NCI-H2171 treated with DMSO at 0.1 percent for 48 hours (cell line): ENCODE results near the gene TRIM7.
"Not testable (repeated sequence)": the region's sequence is repeated elsewhere in the genome, so short reads cannot be mapped to it uniquely, and the experiment has no call there.

Source experiments
- DNase-seq: peaks from one replicate; lab custom pipeline; 2025; lab: John Stamatoyannopoulos, UW

Gene TRIM7

DNA sequence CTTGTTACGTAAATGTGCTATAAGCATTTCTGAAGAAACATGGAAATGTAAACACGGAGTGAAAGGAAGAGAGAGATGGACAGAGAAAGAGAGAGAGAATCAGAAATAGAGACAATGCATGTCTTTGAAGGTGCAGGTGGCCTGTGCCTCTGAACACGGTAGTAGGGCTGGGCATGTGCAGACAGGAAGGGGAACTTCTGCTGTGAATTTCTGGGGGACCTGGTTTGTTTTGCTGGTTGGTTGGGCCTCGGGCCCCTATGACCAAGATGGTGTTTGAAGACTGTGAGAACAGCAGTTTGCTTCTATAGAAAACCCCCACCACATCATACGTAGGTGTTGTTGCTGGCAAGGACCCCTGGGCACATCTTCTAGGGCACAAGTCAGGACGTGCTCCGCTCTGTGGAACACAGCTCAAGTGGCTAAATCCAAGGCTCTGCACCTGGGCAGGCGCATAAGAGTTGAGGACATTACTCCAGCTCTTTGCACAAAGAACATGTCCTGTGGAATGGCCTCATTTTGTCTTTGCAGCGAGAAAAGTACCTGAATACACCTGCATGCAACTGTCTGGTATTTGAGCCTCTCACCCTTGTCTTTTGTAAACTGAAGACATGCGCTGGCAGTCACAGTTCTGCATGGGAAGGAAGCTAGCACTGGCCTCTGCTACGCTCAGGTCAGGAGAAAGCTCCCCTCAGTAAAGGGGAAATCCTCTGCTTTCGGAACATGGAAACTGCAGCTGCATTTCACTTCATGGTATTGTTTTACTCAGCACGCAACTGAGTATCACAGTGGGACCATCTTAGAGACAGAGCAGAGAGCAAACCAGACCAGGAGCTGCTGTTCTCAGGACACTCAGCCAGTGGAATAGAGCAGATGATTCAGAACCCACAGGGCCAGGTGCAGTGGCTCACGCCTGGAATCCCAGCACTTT is 54.9 kb downstream of the TRIM7 start:
- no peak for DNase-seq

GRCh38 chr5:181149355-181149754 is 55.6 kb downstream of the TRIM7 start:
- DNase-seq: no peak

DNA sequence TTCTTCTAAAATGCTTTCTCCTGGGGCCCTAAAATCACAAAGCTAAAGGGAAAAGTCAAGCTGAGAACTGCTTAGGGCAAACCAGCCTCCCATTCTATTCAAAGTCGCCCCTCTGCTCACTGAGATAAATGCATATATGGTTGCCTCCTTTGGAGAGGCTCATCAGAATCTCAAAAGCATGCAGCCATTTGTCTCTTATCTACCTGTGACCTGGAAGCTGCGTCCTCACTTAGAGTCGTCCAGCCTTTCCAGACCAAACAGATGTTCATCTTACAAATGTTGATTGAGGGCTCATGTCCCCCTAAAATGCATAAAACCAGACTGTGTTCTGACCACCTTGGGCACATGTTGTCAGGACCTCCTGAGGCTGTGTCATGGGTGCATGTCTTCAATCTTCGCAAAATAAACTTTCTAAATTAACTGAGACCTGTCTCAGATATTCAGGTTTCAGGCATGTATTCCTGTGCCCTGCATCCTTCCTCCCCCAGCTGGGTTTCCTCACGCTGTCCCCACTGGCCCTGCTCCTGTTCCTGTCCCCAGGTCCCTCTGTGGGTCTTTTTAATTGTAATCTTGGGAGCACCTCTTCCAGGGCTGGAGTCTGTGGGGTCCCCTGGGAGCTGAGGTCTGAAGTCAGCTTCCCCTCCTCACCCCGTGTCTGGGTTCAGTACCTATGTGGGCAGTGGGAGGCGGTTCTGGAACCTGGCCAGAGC is 57.9 kb downstream of the TRIM7 start, which contains the start of gene OR2V2:
OR2V2 (plus strand) TSS at position 660 of the 710 bp plus-strand sequence. CDS start 7,357 bp downstream, outside the sequence.
- DNase-seq: not testable (repeated sequence)

DNA sequence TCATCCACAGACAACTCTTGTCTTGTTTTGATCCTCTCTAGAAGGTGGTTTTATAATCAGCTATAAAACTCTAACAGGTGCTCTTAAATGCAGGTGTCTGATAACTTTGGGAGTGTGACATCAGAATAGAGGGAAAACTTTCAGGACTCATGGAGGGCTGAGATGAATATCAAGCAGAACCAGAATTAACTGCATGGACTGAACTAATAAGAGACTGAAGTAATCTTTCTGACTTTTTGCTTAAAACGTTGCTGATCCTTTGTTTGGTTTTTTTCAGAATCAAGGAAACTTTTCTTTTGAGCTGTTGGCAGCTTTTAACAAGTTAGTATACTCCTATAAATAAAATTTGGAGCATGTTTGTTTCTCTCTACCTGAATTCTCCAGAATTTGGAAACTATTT is 59.9 kb downstream of the TRIM7 start:
- DNase-seq: no peak
